ENCODE data around the gene SH2B3.

The SH2B3 gene

GRCh38 chr12:111451232-111451631, 45.5 kb downstream of the SH2B3 start:
- no peak for TF ChIP-seq CTCF (IDR thresholded peaks at IDR 0.05)
- Histone ChIP-seq H3K9ac (no peak overlapping the region), H3K79me2 (no peaks in the 10 kb centered on the region), H3K4me2 (ENCODE audit: low read length) (no peak overlapping the region), H3K27me3 (ENCODE audit: control insufficient read depth, insufficient read depth, low read length) (no peaks in the 10 kb centered on the region), H2AFZ (no peak overlapping the region), H3K9me3 (ENCODE audit: control insufficient read depth, low read length) (no peaks in the 10 kb centered on the region), H3K36me3 (ENCODE audit: control insufficient read depth, insufficient read depth, low read length) (no peaks in the 10 kb centered on the region), H3K4me3 (ENCODE audit: low read depth, low read length) (no peak overlapping the region), H3K4me1 (no peaks in the 10 kb centered on the region), H3K27ac (no peak overlapping the region)

- Histone ChIP-seq H3K36me3 (ENCODE audit: control insufficient read depth, insufficient read depth, low read length) (no peaks in the 10 kb centered on the region), H2AFZ (no peak overlapping the region), H3K9ac (no peak overlapping the region), H3K4me1 (no peaks in the 10 kb centered on the region), H3K79me2 (no peaks in the 10 kb centered on the region), H3K4me3 (ENCODE audit: low read depth, low read length) (no peak overlapping the region), H3K27me3 (ENCODE audit: control insufficient read depth, insufficient read depth, low read length) (no peaks in the 10 kb centered on the region), H3K4me2 (ENCODE audit: low read length) (no peak overlapping the region), H3K27ac (no peak overlapping the region), H3K9me3 (ENCODE audit: control insufficient read depth, low read length) (no peaks in the 10 kb centered on the region)
- peak; percentile 84 for TF ChIP-seq CTCF (IDR thresholded peaks at IDR 0.05)
Observed at GRCh38 chr12:111451649-111452129, 46.0 kb downstream of the SH2B3 start.

- H3K4me1 ChIP-seq = no peaks in the 10 kb centered on the region
- H2AFZ ChIP-seq = no peak overlapping the region
- no peak for TF ChIP-seq CTCF (IDR thresholded peaks at IDR 0.05)
- H3K9me3 ChIP-seq (ENCODE audit: control insufficient read depth, low read length) = no peaks in the 10 kb centered on the region
- H3K36me3 ChIP-seq (ENCODE audit: control insufficient read depth, insufficient read depth, low read length) = no peaks in the 10 kb centered on the region
- no peak overlapping the region for H3K4me2 ChIP-seq (ENCODE audit: low read length)
- H3K9ac ChIP-seq = no peak overlapping the region
- no peaks in the 10 kb centered on the region for H3K79me2 ChIP-seq
- no peak overlapping the region for H3K4me3 ChIP-seq (ENCODE audit: low read depth, low read length)
- H3K27me3 ChIP-seq (ENCODE audit: control insufficient read depth, insufficient read depth, low read length) = no peaks in the 10 kb centered on the region
- no peak overlapping the region for H3K27ac ChIP-seq
Observed at GRCh38 chr12:111453071-111453989, 47.6 kb downstream of the SH2B3 start.

GRCh38 chr12:111454311-111454710, 48.6 kb downstream of the SH2B3 start:
- TF ChIP-seq CTCF (IDR thresholded peaks at IDR 0.05) = no peak
- peaks cover 2% of the 10 kb centered on the region for H3K79me2 ChIP-seq
- H3K9me3 ChIP-seq (ENCODE audit: control insufficient read depth, low read length) = no peaks in the 10 kb centered on the region
- no peaks in the 10 kb centered on the region for H3K36me3 ChIP-seq (ENCODE audit: control insufficient read depth, insufficient read depth, low read length)
- no peak overlapping the region for H2AFZ ChIP-seq
- H3K4me2 ChIP-seq (ENCODE audit: low read length) = no peak overlapping the region
- no peaks in the 10 kb centered on the region for H3K4me1 ChIP-seq
- no peaks in the 10 kb centered on the region for H3K27me3 ChIP-seq (ENCODE audit: control insufficient read depth, insufficient read depth, low read length)
- H3K4me3 ChIP-seq (ENCODE audit: low read depth, low read length) = no peak overlapping the region
- no peak overlapping the region for H3K27ac ChIP-seq
- no peak overlapping the region for H3K9ac ChIP-seq

Measured in parathyroid adenoma (tissue), 2 donors.